ENCODE measurements around the gene TSKU. TPM values are rescaled to one million over a fixed set of nuclear protein-coding genes. Genes with fewer than 3 reads are reported as not detected.

TSKU gene
- polyA plus RNA-seq, 1 of the 3 experiments (the other 2 are of a cell fraction): 20.7 TPM

DNA sequence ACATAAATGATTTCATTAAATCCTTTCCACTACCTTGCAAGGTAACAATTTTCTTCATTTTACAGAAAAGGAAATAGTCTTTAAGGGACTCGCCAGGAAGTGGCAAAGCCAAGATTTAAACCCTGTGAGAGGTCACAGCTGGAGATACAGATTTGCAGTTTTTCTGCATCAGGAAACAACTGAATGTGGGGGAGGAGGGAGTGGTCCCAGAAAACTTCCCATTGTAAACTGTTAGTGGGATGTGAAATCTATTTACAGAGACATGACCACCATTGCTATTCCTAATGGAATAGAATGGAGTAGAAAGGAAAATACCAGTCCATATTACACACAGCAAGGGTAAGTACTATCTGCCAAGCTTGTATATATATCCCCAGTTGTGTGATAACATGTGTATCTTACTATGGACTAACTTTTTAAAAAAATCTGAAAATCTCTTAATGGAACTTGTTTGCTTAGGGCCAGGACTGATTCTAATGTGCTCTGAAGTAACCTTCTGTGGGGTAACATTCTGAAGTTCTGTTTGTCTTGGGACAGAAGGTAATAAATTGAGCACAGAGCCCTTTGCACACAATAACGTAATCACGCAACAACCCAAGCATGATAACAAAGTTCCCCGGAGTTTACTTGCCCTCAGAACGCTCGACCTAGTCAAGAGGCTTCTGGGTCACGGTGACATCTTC, 10.9 kb upstream of the TSKU start:
- no peak overlapping the region for H2AFZ ChIP-seq (ENCODE audit: low read depth)
- H3K4me2 ChIP-seq: no peak overlapping the region
- peaks cover 9 to 27% of the 10 kb centered on the region in 2 experiments; a peak in 2 of 4 replicates for H3K4me1 ChIP-seq (ENCODE audit: control insufficient read depth in 1 of 2, insufficient read depth in 2 of 2, low read depth in 1 of 2, low read length in 1 of 2)
- no peaks in the 10 kb centered on the region for H3F3A ChIP-seq (replicated peaks; ENCODE audit: insufficient read depth)
- H3K27me3 ChIP-seq (ENCODE audit: insufficient read depth): no peaks in the 10 kb centered on the region
- no peaks in the 10 kb centered on the region for H4K20me1 ChIP-seq (ENCODE audit: insufficient read depth)
- peaks cover 15% of the 10 kb centered on the region for H3K9me3 ChIP-seq
- DNase-seq: no peak
- no peaks in the 10 kb centered on the region for H3K9me2 ChIP-seq
- no peak overlapping the region for H3K4me3 ChIP-seq (ENCODE audit: low read depth in 2 of 2, low read length in 1 of 2)
- H3K27ac ChIP-seq (ENCODE audit: low read depth in 2 of 2, low read length in 1 of 2): no peak overlapping the region
- no peaks in the 10 kb centered on the region for H3K36me3 ChIP-seq (replicated peaks in 1 of 2; ENCODE audit: control insufficient read depth in 1 of 2, insufficient read depth in 2 of 2, low read length in 1 of 2)
- no peaks in the 10 kb centered on the region for H3K79me2 ChIP-seq (ENCODE audit: insufficient read depth)
- ChIA-PET POLR2A (no interaction called here), CTCF (interaction anchor here (0.5 to 0.6 kb wide), 2 partner anchors 13 to 97 kb away, joined by 3 read pairs; no protein-coding TSS in a partner anchor)
- 63% methylated on average over 7 of the region's 7 CpGs for WGBS (ENCODE audit: low lambda C conversion rate)
- TF ChIP-seq MXI1 (IDR thresholded peaks at IDR 0.05; ENCODE audit: low read depth, low read length) (no peak), FOXM1 (IDR thresholded peaks at IDR 0.05; ENCODE audit: low read depth) (no peak)
- H3K9ac ChIP-seq: no peak overlapping the region

DNA sequence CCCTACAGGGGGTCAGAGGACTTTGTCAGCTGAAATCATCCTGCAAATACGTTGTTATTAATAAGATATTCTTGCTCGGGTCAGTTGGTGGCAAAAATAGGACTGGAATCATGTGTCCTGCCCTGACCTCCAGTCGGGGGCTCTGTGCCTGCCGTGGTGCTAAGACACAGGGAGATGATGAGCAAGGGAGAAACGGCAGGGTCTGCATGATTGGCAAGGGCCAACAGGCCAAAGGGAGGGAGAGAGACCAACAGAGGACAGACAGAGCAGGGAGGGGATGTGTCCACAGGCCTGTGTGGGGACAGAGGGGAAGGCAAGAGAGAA, 10.4 kb upstream of the TSKU start:
- no peak for DNase-seq
- Histone ChIP-seq H3K4me2 (no peak overlapping the region), H3K9ac (no peak overlapping the region), H2AFZ (ENCODE audit: low read depth) (no peak overlapping the region), H3K9me2 (no peaks in the 10 kb centered on the region), H3K4me3 (ENCODE audit: low read depth in 2 of 2, low read length in 1 of 2) (no peak overlapping the region), H3K4me1 (ENCODE audit: control insufficient read depth in 1 of 2, insufficient read depth in 2 of 2, low read depth in 1 of 2, low read length in 1 of 2) (peaks cover 9 to 23% of the 10 kb centered on the region in 2 experiments; a peak in 2 of 4 replicates), H3K27ac (ENCODE audit: low read depth in 2 of 2, low read length in 1 of 2) (no peak overlapping the region), H3K36me3 (replicated peaks in 1 of 2; ENCODE audit: control insufficient read depth in 1 of 2, insufficient read depth in 2 of 2, low read length in 1 of 2) (no peaks in the 10 kb centered on the region), H3K9me3 (peaks cover 15% of the 10 kb centered on the region), H4K20me1 (ENCODE audit: insufficient read depth) (no peaks in the 10 kb centered on the region), H3F3A (replicated peaks; ENCODE audit: insufficient read depth) (no peaks in the 10 kb centered on the region), H3K79me2 (ENCODE audit: insufficient read depth) (no peaks in the 10 kb centered on the region), H3K27me3 (ENCODE audit: insufficient read depth) (no peaks in the 10 kb centered on the region)
- ChIA-PET POLR2A (no interaction called here), CTCF (interaction anchor here (0.5 kb wide), 1 partner anchor 12 kb away, joined by 3 read pairs; no protein-coding TSS in a partner anchor)
- 43% methylated on average over 5 of the region's 5 CpGs for WGBS (ENCODE audit: low lambda C conversion rate)
- TF ChIP-seq NRF1 (IDR thresholded peaks at IDR 0.05; ENCODE audit: low read depth, low read length): no peak
- TF ChIP-seq YY1 (IDR thresholded peaks at IDR 0.05; ENCODE audit: low read depth): no peak
- TF ChIP-seq EP300 (IDR thresholded peaks at IDR 0.05; ENCODE audit: borderline replicate concordance in 1 of 2, low read depth in 1 of 2, low read length in 1 of 2): no peak
- TF ChIP-seq SMC3 (IDR thresholded peaks at IDR 0.05; ENCODE audit: low read depth, low read length): no peak
- TF ChIP-seq ZBTB33 (IDR thresholded peaks at IDR 0.05; ENCODE audit: borderline replicate concordance, low read depth): no peak
- TF ChIP-seq, protein P1, sequence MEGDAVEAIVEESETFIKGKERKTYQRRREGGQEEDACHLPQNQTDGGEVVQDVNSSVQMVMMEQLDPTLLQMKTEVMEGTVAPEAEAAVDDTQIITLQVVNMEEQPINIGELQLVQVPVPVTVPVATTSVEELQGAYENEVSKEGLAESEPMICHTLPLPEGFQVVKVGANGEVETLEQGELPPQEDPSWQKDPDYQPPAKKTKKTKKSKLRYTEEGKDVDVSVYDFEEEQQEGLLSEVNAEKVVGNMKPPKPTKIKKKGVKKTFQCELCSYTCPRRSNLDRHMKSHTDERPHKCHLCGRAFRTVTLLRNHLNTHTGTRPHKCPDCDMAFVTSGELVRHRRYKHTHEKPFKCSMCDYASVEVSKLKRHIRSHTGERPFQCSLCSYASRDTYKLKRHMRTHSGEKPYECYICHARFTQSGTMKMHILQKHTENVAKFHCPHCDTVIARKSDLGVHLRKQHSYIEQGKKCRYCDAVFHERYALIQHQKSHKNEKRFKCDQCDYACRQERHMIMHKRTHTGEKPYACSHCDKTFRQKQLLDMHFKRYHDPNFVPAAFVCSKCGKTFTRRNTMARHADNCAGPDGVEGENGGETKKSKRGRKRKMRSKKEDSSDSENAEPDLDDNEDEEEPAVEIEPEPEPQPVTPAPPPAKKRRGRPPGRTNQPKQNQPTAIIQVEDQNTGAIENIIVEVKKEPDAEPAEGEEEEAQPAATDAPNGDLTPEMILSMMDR (IDR thresholded peaks at IDR 0.05): no peak
- no peak for TF ChIP-seq SIN3A (IDR thresholded peaks at IDR 0.05; ENCODE audit: borderline replicate concordance, low read depth, low read length)
- no peak for TF ChIP-seq CHD2 (IDR thresholded peaks at IDR 0.05; ENCODE audit: low read length, partially characterized antibody)
- no peak for TF ChIP-seq JUND (IDR thresholded peaks at IDR 0.05)
- no peak for TF ChIP-seq RCOR1 (IDR thresholded peaks at IDR 0.05; ENCODE audit: low read length)
- TF ChIP-seq TCF12 (IDR thresholded peaks at IDR 0.05): no peak
- TF ChIP-seq, protein P2, sequence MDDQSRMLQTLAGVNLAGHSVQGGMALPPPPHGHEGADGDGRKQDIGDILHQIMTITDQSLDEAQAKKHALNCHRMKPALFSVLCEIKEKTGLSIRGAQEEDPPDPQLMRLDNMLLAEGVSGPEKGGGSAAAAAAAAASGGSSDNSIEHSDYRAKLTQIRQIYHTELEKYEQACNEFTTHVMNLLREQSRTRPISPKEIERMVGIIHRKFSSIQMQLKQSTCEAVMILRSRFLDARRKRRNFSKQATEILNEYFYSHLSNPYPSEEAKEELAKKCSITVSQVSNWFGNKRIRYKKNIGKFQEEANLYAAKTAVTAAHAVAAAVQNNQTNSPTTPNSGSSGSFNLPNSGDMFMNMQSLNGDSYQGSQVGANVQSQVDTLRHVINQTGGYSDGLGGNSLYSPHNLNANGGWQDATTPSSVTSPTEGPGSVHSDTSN (IDR thresholded peaks at IDR 0.05): no peak

Measured in SK-N-SH (cell line).